Stimulated activated CD8-positive, alpha-beta memory T cell treated with anti-CD3 and anti-CD28 coated beads, Interleukin-4, amount 100 ng/mL, for 24 hours (primary cell): ENCODE data around the gene DYNC1H1.
A peak's percentile ranks its signal among the peaks of the same experiment; 100 is the strongest.

Experiments
- DNase-seq: peaks from one replicate; pipeline ENCODE4 v3.0.0-alpha.2; 2020; ENCODE audit warnings: low read depth

Gene DYNC1H1

DNA sequence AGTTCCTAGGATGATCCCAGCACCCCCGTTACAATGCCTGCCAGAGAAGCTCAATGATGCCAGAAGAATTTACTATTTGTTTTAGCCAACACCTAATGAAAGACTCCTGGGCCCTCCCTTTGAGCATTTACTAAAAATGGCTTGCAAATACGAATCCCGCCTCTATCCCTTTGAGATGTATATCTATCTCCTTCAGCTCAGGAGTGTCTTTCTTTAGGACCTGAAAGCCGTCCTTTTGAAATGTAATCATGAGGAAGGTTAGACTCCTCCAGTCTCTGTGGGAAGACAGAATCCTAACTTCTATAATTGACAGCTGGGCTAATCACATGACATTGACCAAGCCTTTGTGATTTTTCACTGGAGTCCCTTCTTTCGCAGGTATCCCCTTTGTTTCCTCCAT lies 19.2 kb upstream of the DYNC1H1 start:
- DNase-seq: no peak

DNA sequence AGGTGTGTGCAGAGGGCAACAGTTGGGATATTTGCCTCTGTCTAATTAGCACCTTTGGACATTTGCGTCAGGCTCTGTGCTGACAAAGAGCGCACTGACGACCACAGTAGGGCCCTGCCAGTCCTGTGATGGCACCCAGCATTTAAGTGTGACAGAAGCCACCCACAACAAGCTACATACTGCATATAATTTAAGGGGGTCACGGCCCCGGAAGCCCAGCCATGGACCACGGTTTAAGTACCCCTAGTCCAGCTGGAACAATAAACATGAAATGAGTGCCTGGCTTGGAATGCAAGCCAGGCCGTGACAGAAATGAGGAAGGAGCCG lies 16.8 kb upstream of the DYNC1H1 start:
- DNase-seq: no peak

DNA sequence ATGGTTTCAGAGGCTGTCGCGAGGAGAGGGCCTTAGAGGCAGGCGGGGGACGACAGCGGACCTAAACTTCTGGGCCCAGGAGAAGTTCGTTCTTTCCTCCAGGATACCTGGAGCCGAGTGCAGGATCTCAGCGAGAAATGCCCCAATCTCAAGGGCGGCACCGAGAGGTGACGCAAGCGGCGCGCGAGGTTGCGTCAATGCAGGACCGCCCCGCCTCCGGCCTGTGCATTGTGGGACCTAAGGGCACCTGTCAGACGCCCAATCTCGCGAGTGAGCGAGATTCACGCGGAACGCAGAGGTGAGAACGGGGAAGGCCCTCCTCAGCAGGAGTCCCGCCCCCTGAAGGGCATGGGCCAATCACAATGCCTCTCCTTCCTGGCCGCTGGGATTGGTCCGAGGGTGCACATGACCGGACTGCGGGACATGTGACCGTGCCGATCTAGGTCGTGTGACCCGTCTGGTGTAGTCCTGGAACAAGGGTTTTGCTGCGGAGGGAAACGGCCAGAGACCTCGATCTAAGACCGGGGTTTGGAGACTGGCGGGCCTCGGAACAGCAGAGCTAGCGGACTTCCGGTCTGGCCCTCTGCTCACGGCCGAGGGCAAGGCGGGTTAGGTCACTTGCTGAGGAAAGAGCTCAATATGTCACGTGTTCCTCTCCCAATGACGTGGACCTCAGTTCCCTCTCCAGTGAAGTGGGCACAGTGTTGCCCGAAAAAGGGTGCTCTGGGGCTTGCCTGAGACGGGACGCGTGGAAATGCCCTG lies 16.3 kb upstream of the DYNC1H1 start:
- peak; percentile 99 for DNase-seq

DNA sequence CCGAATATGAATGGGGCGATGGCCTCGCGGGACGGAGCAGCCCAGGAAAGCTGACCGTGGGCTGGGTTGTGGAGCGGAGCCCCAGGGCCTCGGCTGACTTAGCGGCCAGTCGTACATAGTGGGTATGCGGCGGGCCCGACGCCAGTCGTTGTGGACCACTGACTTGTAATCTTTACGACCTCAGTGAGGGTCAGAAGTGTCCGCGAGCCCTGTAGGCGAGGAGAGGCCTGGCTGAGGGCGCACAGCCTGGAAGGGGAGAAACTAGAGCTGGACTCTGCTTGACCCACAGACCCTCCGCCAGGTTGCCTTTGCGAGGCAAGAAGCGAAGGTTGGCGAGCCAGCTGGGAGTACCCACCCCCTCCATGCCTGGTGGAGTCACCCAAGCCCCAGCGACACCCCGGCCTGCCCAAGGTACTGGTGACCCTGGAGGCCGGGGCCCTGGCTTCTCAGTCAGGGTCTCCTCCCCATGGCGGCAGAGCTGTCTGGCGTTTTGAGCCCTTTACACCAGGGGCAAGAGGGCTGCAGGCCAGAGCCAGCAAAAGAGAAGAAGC lies 15.6 kb upstream of the DYNC1H1 start:
- no peak for DNase-seq

DNA sequence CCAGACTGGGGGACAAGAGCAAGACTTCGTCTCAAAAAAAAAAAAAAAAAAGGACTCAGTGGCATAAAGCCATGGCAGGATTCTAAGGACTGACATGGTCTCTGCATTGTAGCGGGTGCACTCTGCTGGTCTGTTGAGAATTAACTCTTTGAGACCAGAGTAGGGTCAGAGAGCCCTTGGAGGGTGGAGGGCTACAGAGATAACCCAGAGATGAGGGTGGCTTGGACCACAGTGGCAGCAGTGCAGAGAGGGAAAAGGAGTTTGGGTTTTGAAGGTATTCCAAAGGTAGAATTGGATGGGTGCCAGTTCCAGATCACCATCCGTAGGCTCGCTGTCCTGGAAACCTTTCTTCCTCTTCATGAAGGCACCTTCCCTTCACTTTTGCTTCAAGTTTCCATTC lies 14.3 kb upstream of the DYNC1H1 start:
- DNase-seq: no peak

- DNase-seq: no peak
Measured at GRCh38 chr14:101950516-101951215, 13.7 kb upstream of the DYNC1H1 start.

GRCh38 chr14:101953151-101953550 lies 11.2 kb upstream of the DYNC1H1 start:
- no peak for DNase-seq

GRCh38 chr14:101954501-101954900 lies 9.9 kb upstream of the DYNC1H1 start:
- DNase-seq: no peak

- DNase-seq: no peak
Measured at GRCh38 chr14:101955695-101956161, 8.6 kb upstream of the DYNC1H1 start.

- no peak for DNase-seq
Measured at GRCh38 chr14:101956179-101956885, 8.0 kb upstream of the DYNC1H1 start.

DNA sequence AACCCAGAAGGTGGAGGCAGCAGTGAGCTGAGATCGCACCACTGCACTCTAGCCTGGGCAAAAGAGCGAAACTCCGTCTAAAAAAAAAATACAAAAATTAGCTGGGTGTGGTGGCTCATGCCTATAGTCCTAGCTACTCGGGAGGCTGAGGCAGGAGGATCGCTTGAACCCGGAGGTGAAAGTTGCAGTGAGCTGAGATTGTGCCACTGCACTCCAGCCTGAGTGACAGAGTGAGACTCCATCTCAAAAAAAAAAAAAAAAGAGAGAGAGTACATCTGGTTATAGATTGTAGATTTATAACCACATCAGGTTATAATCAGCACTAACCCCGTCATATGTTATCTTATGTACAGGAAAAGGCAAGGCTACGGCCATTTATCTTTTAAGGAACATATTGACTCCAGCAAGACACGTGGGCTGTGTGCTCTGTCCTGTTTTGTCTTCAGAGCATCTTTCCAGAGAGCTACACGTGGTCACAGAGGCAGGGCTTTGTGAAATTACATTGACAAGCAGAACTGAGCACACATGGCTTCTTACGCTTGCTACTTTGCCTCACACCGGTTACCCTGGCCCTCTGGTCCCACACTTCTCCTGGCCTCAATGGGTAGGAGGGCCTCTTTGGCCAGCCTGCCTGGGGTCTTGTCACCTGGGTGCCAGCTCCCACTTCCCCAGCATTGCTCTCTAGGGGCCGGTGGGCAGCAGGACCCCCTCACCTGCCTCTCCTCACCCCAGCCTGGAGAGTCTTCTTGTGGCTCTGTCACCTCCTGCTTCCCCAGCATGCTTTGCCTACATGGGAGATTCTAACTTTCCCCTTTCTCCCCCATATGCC lies 6.8 kb upstream of the DYNC1H1 start:
- DNase-seq: no peak

DNA sequence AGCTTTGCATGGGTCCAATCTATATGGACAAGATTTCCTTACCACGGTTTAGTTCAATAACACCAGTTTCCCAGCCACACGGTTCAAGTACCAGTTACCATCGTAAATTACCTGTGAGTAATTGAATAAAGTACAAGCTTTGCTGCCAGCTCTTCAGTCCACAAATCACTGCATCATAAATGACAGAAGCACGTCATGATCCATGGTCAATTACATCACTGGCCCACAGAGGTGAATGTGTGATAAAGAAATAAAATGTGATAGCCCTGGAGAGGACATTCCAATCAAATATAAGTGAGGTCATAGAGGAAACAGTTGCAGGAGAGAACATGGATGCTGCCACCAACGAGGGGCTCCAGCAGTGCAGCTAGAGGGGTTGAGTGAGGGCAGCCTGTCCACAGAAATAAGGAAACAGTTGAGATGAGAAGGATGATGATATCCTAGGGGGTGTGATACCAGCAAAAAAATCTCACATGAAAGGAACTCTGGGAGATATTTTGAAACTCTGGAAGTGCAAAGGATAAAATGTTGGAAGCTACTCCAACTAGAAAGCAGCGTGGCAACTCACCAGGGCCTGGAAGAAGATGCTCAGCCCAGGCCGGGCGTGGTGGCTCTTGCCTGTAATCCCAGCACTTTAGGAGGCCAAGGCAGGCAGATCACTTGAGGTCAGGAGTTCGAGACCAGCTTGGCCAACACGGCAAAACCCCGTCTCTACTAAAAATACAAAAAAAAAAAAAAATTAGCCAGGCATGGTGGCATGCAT lies 5.8 kb upstream of the DYNC1H1 start:
- no peak for DNase-seq

- no peak for DNase-seq
Measured at GRCh38 chr14:101959277-101959676, 5.1 kb upstream of the DYNC1H1 start.

- no peak for DNase-seq
Measured at GRCh38 chr14:101960225-101960624, 4.1 kb upstream of the DYNC1H1 start.

DNA sequence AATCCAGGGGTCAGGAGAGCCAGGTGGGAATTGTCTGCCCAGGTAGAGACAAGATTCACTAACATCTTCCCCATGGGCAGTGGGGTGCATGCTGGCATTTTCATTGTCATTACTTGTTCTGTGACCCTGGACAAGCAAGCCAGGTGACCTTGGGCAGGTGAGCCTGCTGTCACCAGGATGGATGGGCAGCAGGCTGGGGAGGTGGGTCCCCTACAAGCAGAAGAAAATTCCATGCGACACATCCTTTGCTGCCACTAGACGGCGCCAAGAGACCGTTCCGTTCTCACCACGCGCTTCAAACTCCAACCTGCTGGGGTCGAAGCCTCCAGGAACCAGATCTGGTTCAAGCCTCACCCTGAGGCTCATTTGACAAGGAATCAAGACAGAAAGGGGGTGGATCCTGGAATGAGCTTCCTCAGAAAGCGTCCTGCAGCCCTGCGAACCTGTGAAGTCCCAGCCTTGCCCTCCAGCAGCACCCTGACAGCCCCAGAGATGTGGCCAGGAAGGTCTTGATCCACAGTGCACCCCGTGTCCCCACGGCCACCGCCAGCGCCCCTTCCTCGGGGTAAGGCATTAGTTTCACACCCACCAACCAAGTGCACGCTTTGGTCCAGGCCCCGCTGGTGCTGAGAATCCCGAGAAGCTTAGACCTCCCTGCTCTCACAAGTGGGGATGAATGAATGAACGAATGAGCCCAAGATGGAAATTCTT lies 3.2 kb upstream of the DYNC1H1 start:
- DNase-seq: peak; percentile 59

- DNase-seq: no peak
Measured at GRCh38 chr14:101961746-101962502, 2.4 kb upstream of the DYNC1H1 start.

- DNase-seq: no peak
Measured at GRCh38 chr14:101962503-101962874, 1.9 kb upstream of the DYNC1H1 start.

DNA sequence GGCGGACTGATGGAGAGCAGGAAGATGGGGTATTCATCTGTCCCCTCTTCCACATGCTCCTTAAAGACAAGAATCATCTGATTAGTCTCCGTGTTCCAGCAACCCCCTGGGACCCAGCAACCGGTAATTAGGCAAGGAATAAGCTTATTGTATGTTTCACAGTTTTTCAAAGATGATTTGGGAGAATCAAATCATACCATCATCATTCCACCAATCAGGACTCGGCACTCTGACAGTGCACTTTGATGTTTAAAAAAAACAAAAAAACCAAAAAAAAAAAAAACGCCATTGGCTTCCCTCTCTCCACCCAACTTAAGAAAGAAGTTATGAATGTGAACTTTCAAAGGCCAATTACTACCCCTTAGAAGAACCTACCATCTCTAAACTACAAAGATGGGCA lies 1.3 kb upstream of the DYNC1H1 start:
- DNase-seq: no peak

DNA sequence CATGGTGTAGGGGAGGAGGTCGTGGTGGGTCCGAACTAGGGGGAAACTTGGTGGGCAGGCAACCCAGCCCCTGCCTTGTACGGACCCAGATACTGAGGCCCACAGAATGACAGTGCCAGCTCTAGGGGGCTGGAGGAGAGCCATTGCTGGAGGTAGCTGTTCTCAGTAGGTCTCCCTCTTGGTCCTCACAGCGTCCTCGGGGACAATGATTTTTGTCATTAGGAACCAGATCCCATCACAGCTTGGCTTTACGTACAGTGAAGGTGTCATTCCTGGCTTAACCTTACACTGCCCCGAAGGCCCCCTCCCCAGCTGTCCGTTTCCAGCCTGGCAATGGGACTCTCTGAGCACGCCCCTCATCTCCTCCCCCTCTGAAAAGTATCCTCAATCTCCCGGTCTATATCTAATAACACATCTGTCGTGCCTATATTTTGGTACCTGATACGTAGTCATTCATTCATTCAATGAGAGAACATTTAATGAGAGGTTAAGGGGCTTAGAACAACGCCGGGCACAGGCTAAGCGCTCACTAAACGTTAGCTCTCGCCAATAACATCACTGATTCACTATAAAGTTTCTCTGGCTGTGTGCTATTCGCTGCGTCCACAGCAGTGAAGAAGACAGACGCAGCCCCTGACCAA lies 597 bp upstream of the DYNC1H1 start:
- no peak for DNase-seq
